Measurements from ENCODE around the gene TMEM255B.

The TMEM255B gene

GRCh38 chr13:113806526-113806925 lies 47.5 kb downstream of the TMEM255B start:
- no peak for TF ChIP-seq CTCF (IDR thresholded peaks at IDR 0.05; ENCODE audit: insufficient read depth, low read depth, low read length, missing control alignments)
- DNase-seq (ENCODE audit: low read depth): no peak
- H3K4me3 ChIP-seq (ENCODE audit: low read depth, low read length): no peak overlapping the region

DNA sequence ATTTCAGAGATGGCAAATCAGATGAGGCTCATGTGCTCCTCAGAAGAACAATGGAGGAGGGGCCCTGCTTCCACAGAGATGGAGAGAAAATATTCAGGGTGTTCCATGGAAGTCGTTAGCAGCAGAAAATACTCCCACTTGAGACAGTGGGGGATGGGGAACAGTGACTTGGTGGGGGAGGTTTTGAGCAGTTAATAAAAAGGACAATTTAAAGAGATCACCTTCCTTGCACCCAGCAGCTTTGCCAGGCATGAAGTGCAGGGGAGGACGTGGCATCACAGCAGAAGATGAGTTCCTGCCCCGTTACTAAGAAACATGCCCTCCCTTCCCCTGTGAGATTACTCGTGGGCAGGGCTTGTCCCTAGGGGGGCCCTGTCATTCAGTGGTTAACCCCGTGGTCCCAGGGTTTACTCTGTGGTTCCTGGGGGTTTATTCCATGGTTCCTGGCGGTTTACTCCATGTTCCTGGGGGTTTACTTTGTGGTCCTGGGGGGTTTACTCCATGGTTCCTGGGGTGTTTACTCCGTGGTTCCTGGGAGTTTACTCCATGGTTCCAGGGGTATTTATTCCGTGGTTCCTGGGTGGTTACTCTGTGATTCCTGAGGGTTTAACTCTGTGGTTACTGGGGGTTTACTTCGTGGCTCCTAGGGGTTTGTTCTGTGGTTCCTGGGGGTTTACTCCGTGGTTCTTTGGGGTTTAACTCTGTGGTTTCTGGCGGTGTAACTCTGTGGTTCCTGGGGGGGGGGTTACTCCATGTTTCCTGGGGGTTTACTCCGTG lies 49.2 kb downstream of the TMEM255B start:
- no peak for TF ChIP-seq CTCF (IDR thresholded peaks at IDR 0.05; ENCODE audit: insufficient read depth, low read depth, low read length, missing control alignments)

DNA sequence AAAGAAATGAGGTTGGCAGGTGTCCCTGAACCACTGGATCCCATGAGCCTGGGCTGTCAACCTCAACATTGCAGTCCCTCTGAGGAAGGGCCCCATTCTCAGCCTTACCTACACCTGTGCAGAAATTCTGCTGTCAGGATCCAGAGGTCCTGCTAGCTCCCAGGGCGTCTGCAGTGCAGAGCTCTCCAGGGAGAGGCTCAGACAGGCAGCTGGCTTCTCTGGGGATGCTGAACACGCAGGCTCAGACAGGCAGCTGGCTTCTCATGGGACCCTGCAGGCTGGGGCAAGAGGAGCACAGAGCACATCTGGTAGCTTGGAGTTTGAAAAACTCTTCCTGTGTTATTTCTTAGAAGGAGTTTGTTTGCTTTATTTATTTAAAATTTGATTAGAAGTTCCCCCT lies 50.9 kb downstream of the TMEM255B start:
- no peak overlapping the region for H3K4me3 ChIP-seq (ENCODE audit: low read depth, low read length)
- no peak for DNase-seq (ENCODE audit: low read depth)
- TF ChIP-seq CTCF (IDR thresholded peaks at IDR 0.05; ENCODE audit: insufficient read depth, low read depth, low read length, missing control alignments): no peak

More for the DNA sequence above, 49.2 kb downstream of the TMEM255B start:
- H3K4me3 ChIP-seq (ENCODE audit: low read depth, low read length): no peak overlapping the region
- DNase-seq (ENCODE audit: low read depth): no peak

DNA sequence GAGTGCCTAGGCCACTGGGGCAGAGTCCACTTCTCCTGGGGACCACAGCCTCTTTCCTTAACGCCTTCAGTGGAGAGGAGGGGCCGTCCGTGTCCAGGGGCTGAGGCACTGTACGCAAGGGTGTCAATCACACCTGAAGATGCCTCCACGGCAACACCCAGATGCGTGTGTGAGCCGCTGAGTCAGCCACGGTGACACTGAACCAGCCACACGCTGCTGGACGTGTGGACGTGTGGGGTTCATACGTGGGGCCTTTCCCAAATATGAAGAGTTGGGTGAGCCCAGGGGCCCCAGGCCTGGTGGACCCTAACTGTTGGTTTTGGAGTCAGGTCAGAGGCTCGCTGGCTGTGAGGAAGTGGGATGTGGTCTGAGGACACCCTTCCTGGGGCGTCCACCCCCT lies 51.6 kb downstream of the TMEM255B start:
- no peak for DNase-seq (ENCODE audit: low read depth)
- TF ChIP-seq CTCF (IDR thresholded peaks at IDR 0.05; ENCODE audit: insufficient read depth, low read depth, low read length, missing control alignments): no peak
- no peak overlapping the region for H3K4me3 ChIP-seq (ENCODE audit: low read depth, low read length)

DNA sequence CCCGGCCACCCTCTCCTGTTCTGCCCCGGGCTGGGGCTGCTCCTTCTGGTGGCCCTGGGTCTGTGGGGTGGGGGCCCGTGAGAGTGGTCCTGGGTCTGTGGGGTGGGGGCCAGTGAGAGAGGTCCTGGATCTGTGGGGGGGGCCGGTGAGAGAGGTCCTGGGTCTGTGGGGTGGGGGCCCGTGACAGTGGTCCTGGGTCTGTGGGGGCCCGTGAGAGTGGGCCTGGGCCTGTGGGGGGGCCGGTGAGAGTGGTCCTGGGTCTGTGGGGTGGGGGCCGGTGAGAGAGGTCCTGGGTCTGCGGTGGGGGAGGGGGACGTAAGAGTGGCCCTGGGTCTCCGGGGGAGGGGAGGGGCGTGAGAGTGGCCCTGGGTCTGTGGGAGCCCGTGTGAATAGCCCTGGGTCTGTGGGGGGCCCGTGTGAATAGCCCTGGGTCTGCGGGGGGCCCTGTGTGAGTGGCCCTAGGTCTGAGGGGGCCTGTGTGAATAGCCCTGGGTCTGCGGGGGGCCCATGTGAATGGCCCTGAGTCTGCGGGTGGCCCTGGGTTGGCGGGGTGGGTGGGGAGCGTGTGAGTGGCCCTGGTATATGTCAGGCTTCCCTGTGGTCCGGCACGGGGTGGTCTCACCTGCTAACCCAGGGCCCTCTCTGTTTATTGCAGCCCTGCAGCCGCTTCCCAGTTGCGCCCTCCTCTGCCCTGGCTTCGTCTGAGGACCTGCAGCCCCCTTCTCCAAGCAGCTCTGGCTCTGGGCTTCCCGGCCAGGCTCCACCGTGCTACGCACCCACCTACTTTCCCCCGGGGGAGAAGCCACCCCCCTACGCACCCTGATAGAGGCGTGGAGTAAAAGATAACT lies 52.3 kb downstream of the TMEM255B start:
- no peak for TF ChIP-seq CTCF (IDR thresholded peaks at IDR 0.05; ENCODE audit: insufficient read depth, low read depth, low read length, missing control alignments)
- no peak for DNase-seq (ENCODE audit: low read depth)
- no peak overlapping the region for H3K4me3 ChIP-seq (ENCODE audit: low read depth, low read length)

DNA sequence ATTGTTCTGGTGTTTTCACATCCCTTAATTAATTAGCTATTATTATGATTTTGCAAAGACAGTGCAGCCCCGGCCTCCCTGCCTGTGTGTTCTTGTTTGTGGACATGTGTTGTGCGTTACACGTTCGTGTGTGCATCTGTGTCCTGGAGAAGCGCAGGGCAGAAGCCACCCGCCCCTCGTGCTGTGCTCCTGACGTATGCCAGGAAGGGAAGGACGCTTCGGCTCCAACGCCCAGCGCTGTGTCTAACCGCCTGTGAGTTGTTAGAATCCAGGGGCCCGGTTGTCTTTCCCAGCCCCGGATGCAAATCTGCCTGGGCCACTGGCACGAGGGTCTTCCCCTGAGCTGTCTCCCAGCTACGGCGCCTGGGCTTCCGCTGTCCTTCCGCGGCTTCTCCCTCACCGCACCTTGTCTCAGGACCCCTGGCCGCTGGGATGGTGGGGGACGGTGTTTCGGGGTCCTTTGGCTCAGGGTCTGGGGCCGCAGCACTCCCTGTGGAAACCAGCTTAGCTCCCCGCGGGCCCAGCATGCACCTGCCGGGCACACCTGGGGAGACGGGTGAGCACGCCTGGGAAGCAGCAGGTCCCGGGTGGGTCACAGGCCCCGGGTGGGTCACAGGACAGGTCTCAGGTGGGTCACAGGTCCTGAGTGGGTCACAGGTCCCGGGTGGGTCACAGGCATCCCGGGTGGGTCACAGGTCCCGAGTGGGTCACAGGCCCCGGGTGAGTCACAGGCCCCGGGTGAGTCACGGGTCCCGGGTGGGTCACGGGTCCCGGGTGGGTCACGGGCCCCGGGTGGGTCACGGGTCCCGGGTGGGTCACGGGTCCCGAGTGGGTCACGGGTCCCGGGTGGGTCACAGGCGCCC lies 53.4 kb downstream of the TMEM255B start:
- DNase-seq (ENCODE audit: low read depth): no peak
- TF ChIP-seq CTCF (IDR thresholded peaks at IDR 0.05; ENCODE audit: insufficient read depth, low read depth, low read length, missing control alignments): no peak
- no peak overlapping the region for H3K4me3 ChIP-seq (ENCODE audit: low read depth, low read length)

Measured in GM12865 (cell line).